ENCODE results near the gene C9orf85. TPM values are rescaled to one million over a fixed set of nuclear protein-coding genes. Genes with fewer than 3 reads are reported as not detected.

C9orf85 gene
- total and polyA plus RNA-seq, 10 of the 15 experiments (the other 5 are each of a cell fraction or from before 2014, with no cell fraction given): 9.1 to 22.6 (median 16.4) TPM

GRCh38 chr9:71886015-71886414, 25.4 kb upstream of the C9orf85 start:
- no TSS peak for BruUV-seq (replicated peaks)
- TF ChIP-seq SIX5 (IDR thresholded peaks at IDR 0.05; ENCODE audit: low read depth, low read length, severe bottlenecking): no peak
- TF ChIP-seq, protein P1, sequence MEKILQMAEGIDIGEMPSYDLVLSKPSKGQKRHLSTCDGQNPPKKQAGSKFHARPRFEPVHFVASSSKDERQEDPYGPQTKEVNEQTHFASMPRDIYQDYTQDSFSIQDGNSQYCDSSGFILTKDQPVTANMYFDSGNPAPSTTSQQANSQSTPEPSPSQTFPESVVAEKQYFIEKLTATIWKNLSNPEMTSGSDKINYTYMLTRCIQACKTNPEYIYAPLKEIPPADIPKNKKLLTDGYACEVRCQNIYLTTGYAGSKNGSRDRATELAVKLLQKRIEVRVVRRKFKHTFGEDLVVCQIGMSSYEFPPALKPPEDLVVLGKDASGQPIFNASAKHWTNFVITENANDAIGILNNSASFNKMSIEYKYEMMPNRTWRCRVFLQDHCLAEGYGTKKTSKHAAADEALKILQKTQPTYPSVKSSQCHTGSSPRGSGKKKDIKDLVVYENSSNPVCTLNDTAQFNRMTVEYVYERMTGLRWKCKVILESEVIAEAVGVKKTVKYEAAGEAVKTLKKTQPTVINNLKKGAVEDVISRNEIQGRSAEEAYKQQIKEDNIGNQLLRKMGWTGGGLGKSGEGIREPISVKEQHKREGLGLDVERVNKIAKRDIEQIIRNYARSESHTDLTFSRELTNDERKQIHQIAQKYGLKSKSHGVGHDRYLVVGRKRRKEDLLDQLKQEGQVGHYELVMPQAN (conservative IDR thresholded peaks at IDR 0.05): no peak
- no peak for TF ChIP-seq CBFB (IDR thresholded peaks at IDR 0.05; ENCODE audit: low read depth)
- no peak for FAIRE-seq

More at GRCh38 chr9:71886015-71886414, 25.4 kb upstream of the C9orf85 start:
- CTCF ChIA-PET: interaction anchor here (0.6 to 2.2 kb wide), 2 partner anchors 10 to 139 kb away, joined by 3 to 10 read pairs; no protein-coding TSS in a partner anchor
- H2AFZ ChIP-seq (ENCODE audit: control insufficient read depth, low read depth, low read length): no peak overlapping the region
- RAD21 ChIA-PET (ENCODE audit: unreplicated experiment): interaction anchor here (0.6 to 1.5 kb wide), 3 partner anchors 21 to 79 kb away, joined by 3 to 4 read pairs (median 3); partner anchors contain the start of genes ABHD17B and C9orf85
- H3K9me3 ChIP-seq (replicated peaks; ENCODE audit: control insufficient read depth, insufficient read depth, low read length): peaks cover 10% of the 10 kb centered on the region
- in situ Hi-C loops (cut with MboI): no loop called here
- no peak overlapping the region for H3K4me2 ChIP-seq (ENCODE audit: control insufficient read depth, insufficient read depth)
- H3K9ac ChIP-seq (ENCODE audit: control insufficient read depth, insufficient read depth, low read length): no peak overlapping the region
- no peaks in the 10 kb centered on the region for H3K4me1 ChIP-seq (ENCODE audit: control insufficient read depth, insufficient read depth, low read length)
- no peak overlapping the region for H3K4me3 ChIP-seq
- DNase-seq (ENCODE audit: low read depth, low spot score) (no peak), ATAC-seq (peak; percentile 32; the same call in 2 of the 3 replicates)
- peaks cover 0 to 4% of the 10 kb centered on the region in 2 experiments; a peak in 2 of 4 replicates for H3K36me3 ChIP-seq (ENCODE audit: control insufficient read depth in 2 of 2, insufficient read depth in 2 of 2, low read length in 1 of 2)
- no peaks in the 10 kb centered on the region for H3K27me3 ChIP-seq (replicated peaks in 1 of 2; ENCODE audit: control insufficient read depth in 2 of 2, insufficient read depth in 2 of 2, low read length in 1 of 2)
- intact Hi-C loops (cut with micrococcal nuclease; ENCODE audit: unreplicated experiment): no loop called here
- H4K20me1 ChIP-seq (ENCODE audit: control insufficient read depth, insufficient read depth): no peaks in the 10 kb centered on the region
- SMC1A ChIA-PET (ENCODE audit: uncharacterized antibody, unreplicated experiment): interaction anchor here (1.3 to 2.8 kb wide), 4 partner anchors 10 to 27 kb away, joined by 5 to 15 read pairs (median 8); no protein-coding TSS in a partner anchor
- 42% methylated on average over 1 of the region's 1 CpG for WGBS (ENCODE audit: insufficient coverage, insufficient replicate concordance, low lambda C conversion rate, missing lambda C conversion rate)
- H3K27ac ChIP-seq (ENCODE audit: control insufficient read depth, insufficient read depth): no peak overlapping the region
- H3K79me2 ChIP-seq (ENCODE audit: control insufficient read depth, insufficient read depth, low read length): peaks cover 31% of the 10 kb centered on the region
- POLR2A ChIA-PET: interaction anchor here (0.5 kb wide), 2 partner anchors 40 to 646 kb away, joined by 4 to 6 read pairs; no protein-coding TSS in a partner anchor
